ENCODE results near the gene SPAG9.
A peak's percentile ranks its signal among the peaks of the same experiment; 100 is the strongest.

SPAG9 gene

DNA sequence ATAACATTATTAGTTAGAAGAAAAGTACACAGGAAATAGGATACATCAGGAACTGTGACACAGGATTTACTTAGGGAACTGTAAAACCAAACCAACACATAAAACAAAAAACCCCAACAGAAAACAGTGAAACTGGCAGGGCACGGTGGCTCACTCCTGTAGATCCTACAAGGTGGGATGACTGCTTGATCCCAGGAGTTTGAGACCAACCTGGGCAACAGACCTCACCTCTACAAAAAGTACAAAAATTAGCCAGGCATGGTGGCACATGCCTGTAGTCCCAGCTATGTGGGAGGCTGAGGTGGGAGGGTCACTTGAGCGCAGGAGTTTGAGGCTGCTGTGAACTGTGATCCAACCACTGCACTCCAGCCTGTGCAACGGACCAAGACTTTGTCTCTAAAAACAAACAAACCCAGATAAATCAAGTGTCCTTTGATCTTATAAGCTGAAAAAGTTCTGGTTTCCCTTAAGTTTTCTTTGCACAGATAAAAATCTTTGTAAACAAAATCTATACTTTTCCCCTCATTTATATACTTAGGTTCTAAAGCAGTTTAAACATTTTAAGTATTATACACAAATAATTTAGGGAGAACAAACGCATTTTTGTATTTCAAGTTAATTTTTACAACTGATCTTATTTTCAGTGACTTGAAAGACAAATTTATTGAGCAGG, 143.0 kb downstream of the SPAG9 start:
- DNase-seq: no peak

DNA sequence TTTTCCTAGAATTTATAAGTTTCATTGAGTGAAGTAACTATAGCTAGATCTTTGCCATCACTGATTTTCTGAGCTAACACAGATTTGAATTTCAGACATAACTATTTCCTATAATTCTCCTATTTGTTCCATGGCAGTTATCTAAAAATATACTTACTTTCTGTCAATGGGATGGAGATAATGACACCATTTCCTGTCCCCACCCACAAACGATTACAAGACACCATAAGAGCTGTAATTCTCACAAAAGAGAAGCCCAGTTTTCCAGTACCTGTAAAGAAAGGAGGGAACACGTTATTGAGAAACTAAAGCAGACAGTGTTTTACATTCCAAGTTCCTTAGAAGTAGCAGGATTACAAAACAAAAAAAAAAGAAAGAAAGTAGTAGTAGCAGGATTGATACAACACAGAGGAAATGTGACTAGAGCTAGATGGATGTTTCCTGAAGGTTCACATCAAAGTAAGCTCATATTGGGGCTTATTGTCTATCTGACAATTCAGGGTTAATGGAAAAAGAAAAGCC, 143.7 kb downstream of the SPAG9 start:
- DNase-seq: no peak

DNA sequence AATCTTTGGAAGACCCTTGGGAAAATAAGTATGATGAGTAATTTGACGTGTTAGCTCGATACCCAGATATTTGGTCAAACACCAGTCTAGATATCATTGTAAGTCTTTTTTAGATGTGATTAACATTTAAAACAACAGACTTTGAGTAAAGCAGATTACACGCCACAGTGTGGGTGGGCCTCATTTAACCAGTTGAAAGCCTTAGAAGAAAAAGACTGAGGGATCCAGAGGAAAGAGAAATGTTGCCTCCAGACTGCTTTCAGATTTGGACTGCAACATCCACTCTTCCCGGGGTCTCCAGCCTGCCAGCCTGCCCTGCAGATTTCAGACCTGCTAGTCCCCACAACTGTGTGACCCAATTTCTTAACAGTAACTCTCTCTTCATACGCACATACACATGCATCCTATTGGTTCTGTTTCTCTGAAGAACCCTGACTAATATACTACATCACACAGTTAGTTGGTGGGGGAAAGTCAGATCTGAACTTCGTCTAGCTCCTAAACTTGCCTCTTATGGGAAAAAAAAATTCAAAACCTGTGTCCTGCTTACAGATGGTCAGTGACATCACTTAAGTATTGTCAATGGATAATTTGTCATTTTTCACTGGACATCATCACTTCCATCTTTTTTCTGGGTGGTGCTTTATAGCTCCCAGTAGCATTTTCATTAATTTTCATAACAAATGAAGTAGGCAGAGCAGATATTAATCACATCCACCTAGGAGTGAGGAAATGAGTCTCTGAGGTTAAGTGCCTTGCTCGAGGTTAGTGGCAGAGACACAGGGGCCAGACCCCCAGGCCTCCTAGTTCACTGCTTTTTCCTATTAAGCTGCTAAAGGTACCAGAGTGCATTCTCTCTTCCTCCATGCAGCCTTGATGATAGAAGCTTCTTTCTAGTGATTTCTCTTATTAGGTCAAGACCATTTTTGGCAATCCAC, 146.8 kb downstream of the SPAG9 start:
- DNase-seq: no peak

DNA sequence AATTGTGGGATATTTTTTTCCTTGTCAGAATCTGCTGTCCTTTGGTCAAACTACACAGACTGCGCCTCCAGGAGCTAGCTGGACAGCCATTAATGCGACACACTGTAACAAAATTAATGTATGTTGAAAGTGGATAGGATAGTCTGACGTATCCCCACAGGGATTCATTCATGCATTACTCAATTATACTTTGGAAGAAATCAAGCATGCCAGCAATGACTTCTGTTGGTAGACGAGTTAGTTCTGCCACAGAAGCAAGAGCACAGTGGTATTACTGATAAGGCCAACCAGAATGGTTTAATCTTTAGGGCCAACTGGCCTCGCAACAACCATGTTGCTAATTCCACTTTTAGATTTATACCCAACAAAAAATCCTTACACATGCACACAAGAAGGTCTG, 148.1 kb downstream of the SPAG9 start:
- DNase-seq: no peak

DNA sequence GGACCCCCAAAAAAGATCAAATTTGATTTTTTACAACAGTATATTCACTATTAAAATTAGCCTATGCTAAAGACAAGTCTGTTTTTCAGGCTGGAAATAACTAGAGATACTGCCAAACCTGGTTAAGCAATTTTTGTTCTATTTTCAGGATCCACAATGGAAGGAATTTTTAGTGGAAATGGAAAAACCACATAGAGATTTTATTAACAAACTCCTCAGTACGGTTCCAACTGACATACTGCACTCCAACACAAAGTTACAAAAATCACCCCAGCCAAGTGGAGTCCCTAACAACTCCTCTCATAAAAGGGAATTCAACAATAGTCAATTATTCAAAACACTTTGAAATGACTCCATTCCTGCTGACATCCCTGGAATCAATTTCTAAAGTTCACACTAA, 152.9 kb downstream of the SPAG9 start:
- DNase-seq: no peak

DNA sequence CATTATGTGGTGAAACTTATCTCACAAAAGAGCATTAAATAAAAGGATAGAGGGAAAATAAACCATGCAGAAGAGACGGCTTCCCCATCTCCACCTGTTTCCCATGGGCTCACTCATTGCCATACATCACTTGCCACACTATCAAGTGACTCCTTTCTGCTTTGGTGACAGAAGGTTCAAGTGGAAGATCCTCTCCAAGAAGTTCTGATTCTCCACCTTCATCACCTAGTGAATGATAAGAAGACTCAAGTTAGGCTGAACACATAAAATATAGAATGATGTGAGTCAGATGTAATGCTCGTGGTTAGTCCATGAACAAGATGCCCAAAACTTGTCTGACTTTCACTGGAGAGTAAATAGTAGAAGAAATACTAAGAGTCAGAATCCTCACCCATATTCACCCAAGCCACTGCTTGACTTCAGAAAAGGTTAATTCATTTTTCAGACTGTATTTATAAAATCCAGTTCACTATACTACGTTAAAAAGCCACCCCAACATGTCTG, 154.5 kb downstream of the SPAG9 start:
- no peak for DNase-seq

DNA sequence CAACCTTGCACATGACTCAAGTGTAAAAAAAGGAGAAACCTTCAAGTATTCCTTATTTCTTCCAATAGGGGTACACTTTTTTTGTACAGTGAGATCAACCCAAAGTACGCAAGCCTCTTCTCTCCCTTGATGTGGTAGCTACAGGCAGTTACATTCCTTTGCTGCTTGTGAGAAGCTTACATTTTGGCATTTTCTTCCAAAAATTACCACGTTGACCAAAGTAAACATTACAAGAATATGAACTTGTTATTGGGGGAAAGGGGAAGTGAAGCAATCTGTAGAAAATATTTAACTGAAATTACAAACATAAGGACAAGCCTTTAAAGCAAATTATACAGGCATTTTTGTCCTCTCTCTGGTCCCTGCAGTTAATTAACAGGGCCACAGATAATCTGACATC, 157.5 kb downstream of the SPAG9 start:
- DNase-seq: no peak

DNA sequence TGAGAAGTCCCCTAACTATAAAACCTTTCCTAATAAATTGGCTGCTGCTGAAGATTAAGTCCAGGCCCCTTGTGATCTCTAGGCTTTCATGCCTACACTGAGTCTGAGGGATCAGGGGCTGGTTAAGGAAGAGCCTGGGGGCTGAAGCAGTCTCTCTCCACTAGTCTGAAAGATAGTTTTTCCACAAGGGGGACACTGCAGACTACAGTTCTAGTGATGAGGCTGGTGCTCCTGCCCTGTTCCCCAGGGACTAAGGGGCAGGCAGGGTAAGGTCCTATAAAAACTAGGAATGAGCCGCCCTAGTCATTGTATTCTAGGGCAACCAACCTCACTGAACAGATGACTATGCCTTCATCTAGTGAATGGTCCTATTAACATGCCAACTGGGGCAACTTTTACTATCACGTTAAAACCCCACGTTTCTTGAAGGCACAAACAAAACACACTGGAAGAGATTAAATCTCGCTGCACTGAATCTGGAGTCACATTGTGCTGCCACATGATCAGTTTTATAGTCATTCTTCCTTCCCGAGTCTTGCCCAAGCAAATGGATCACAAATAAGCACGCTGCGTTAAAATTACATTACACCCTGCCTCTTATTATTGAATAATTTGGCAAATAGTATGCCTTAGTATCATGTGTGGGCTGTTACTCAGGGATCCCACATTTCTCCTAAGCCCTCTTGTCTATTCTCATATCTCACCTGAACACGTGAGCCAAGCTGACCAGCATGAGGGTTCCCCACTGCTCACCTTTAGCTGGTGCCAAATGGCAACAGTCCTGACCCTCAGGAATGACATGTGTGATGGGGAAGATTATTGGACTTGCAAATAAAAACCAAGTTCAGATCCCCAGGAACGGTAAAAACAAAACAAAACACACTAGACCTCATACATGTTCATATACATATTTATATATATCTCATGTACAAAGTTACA, 159.1 kb downstream of the SPAG9 start:
- no peak for DNase-seq

DNA sequence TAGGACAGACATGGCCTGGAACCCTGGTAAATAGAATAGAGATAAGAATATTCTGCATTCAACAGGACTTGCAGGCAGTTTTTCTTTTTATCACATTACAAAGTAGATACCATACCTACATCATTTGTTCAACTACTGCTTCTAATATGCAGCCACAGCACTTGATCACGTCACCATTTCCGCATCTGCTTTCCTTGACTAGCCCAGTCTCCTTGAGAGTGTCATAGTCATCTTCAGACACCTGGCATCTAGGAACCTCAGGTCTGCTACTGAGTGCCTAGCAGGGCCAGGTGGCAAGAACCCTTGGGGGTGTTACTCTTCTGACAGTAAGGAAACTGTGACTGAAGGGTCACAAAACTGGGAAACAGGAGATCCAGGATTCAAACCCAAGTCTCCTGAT, 161.3 kb downstream of the SPAG9 start:
- no peak for DNase-seq

DNA sequence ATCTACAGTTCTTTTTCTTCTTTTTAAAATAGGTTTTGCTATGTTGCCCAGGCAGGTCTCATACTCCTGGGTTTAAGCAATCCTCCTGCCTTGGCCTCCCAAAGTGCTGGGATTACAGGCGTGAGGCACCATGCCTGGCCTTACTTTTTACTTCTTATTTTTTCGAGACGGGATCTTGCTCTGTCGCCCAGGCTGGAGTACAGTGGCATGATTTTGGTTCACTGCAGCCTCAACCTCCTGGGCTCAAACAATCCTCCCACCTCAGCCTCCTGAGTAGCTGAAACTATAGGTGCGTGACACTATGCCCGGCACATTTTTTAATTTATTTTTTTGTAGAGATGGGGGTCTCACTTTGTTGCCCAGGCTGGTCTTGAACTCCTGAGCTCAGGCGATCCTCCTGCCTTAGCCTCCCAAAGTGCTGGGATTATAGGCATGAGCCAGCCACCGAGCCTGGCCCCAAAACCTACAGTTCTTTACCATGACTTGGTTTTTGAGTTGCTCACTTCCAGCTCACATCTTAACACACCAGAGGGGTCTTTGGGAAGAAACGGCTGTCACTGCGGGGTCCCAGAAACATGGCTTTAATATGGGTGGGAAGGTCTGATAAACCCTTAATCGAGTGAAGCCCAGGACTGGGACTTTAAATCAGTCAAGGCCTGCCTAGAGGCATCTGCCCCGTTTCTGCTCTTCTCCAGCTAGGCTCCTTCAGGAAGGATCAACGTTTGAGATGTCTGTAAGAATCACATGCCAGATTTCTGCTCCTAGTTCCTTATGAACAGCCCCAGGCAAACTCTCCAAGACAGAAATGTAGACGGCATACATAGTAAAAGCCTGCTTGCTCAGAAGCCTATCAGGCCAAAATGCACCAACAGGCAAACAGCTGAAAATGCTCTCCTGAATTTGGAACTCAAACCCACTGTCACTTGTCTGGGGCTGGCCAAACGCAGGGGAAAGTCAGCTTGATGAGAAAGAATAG, 162.8 kb downstream of the SPAG9 start:
- no peak for DNase-seq

- DNase-seq: peak; percentile 51
Measured at GRCh38 chr17:50956750-50957523, 163.7 kb downstream of the SPAG9 start.

GRCh38 chr17:50956409-50956749, 164.3 kb downstream of the SPAG9 start:
- no peak for DNase-seq

DNA sequence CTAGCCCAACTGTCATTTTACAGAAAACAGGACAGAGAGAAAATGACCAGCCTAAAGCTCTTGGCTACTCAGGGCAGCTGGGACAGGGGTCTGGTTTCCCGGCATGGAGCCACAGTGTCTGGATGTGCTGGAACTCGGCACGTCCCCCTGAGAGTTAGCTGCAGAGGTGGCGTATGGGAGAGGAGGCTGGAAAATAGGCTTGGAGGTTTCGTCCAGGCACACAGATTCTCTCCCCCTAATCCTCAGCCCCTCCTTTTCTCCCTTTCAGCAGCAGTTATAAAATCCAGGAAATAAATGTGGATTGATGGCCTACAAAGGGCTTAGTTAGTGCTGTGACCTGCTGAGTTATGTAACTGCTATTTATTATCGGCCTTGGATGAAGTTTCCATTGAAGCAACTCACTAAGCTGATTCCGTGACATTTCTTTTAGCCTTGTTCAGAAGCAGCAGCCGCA, 165.0 kb downstream of the SPAG9 start:
- DNase-seq: no peak

DNA sequence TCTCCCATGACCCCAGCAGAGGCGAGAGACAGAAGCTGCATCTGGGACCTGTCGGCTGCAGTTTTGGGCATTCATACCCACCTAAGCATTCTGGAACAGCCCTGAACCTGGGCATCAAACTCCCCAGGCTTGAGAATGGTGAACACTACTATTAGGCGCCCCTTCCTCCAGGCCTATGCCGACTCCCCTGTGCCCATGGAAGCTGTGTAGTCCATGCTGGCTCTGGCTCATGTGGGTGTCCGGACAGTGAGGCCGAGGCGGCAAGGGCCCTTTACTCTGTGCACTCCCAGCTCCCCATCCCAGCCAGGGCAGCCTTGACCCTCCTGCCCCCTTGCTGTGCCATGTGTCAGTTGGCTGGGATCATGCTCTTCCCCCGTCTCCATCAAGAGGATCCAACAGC, 165.5 kb downstream of the SPAG9 start:
- DNase-seq: no peak

DNA sequence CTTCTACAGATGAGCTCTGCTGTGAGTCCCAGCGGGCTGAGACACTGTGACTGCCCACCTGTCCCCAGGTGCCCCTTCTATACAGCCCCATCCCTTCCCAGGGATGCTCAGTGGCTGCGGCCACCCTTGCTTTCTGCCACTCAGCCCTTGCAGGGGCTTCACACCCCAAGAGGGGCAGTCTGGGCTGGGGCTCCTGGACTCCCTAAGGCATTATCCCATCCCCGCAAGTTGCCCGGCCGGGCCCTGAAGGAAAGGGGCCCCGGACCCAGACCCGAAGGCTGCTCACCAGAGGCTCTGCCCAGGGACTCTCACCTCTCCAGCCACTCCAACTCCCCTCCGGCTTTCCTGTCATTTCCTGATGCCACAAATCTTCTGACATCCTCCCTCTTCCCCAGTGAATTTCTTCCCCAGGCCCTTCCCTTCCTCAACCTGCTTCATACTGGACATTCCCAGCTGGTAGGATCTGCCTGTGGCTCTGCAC, 166.0 kb downstream of the SPAG9 start:
- no peak for DNase-seq

GRCh38 chr17:50953831-50954601, 166.7 kb downstream of the SPAG9 start:
- peak; percentile 47 for DNase-seq

GRCh38 chr17:50953518-50953830, 167.2 kb downstream of the SPAG9 start:
- DNase-seq: no peak

GRCh38 chr17:50952889-50953288, 167.8 kb downstream of the SPAG9 start:
- no peak for DNase-seq

DNA sequence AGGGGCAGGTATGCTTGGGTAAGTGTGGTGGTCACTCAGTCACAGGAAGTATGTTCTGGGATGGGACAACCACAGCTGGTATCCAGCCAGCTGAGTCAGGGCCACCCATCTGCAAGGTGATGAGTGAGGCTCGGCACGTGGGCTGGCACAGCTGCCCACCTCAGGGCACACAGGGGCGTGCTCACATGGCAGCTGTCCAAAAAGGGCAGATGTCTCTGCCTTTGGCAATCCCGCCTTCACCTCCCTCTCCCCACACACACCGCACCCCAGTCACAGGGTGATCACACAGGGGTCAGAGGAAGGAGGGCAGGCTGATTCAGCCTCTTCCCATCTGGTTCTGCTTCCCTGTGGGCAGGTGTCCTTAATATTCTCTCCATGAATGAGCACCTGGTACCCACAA, 168.7 kb downstream of the SPAG9 start:
- peak; percentile 70 for DNase-seq

Data from NCI-H774 (cell line).